Sigmoid colon (tissue), 7 donors: Measurements from ENCODE around the gene CACNA1C. TPM values are rescaled to one million over a fixed set of nuclear protein-coding genes. Genes with fewer than 3 reads are reported as not detected.

ENCODE experiments used
- DNase-seq: peaks from one replicate; pipeline ENCODE4 v3.0.0-alpha.2; 2019
- H3K27ac ChIP-seq, 4 donors: fragments of 200-600 bp; sonication (generic); one replicate each; pipeline ENCODE4 v1.5.1; 2016 to 2019; ENCODE audit warnings: mild to moderate bottlenecking in 1 of 4
- H3K27me3 ChIP-seq, 3 donors: fragments of 200-600 bp; sonication (generic); one replicate each; pipeline ENCODE4 v1.5.1; 2019; ENCODE audit warnings: mild to moderate bottlenecking in 1 of 3
- H3K36me3 ChIP-seq, 4 donors: fragments of 200-600 bp; sonication (generic); one replicate each; pipeline ENCODE4 v1.5.1; 2016 to 2019
- H3K4me1 ChIP-seq, 4 donors: fragments of 200-600 bp; sonication (generic); one replicate each; pipeline ENCODE4 v1.5.1; 2017 to 2019
- H3K4me3 ChIP-seq, 4 donors: fragments of 200-600 bp; sonication (generic); one replicate each; pipeline ENCODE4 v1.5.1; 2017 to 2019; ENCODE audit warnings: mild to moderate bottlenecking in 2 of 4, moderate library complexity in 1 of 4
- H3K9me3 ChIP-seq, 4 donors: fragments of 200-600 bp in 3 of 4; sonication (generic) in 3 of 4; one replicate each; pipeline versions ENCODE4 v1.5.1 to v1.6.1; 2013 to 2019
- EP300 ChIP-seq, 4 donors: sonication (generic); formaldehyde crosslinking; IDR thresholded peaks; one replicate each; pipeline ENCODE4 v1.6.1; 2017; ENCODE audit warnings: antibody characterized with exemption in 4 of 4
- POLR2A ChIP-seq, 2 donors: fragments of 450-650 bp; IDR thresholded peaks; one replicate each; pipeline ENCODE4 v1.6.1; 2016; ENCODE audit warnings: antibody characterized with exemption in 2 of 2, mild to moderate bottlenecking in 2 of 2, moderate library complexity in 2 of 2
- POLR2AphosphoS5 ChIP-seq, 4 donors: sonication (generic); formaldehyde crosslinking; IDR thresholded peaks; one replicate each; pipeline ENCODE4 v1.6.1; 2017; ENCODE audit warnings: antibody characterized with exemption in 4 of 4
- WGBS, 2 donors: extraction: QIAGEN DNeasy Blood & Tissue Kit; methylation state at CpG; one replicate each; pipeline ENCODE4 v1.1.7; 2013; 5-methylcytosine and 5-hydroxymethylcytosine counted together
- intact Hi-C: fragments of 100-400 bp; cut with DNase I; formaldehyde crosslinking; loops from one replicate; pipeline ENCODE4 v1.15.1; 2023
- polyA plus RNA-seq, 3 donors: library from polyadenylated mRNA; stranded (reverse); fragments of 200-250 nt; gene quantifications; one replicate each; pipeline ENCODE4 v1.2.3, GENCODE V29; 2013
- total RNA-seq, 4 donors: library from RNA; depleted of rRNA; stranded (reverse); fragments of >200 nt; gene quantifications; one replicate each; pipeline ENCODE4 v1.1.0, GENCODE V29; 2016
- TF ChIP-seq, protein P1 (sequence below), 4 experiments: fragments of 450-650 bp in 3 of 4; fragments of 200-600 bp in 1 of 4; IDR thresholded peaks; one replicate each; pipeline ENCODE4 v1.5.1; 2016 to 2019; ENCODE audit warnings: antibody characterized with exemption in 4 of 4, mild to moderate bottlenecking in 3 of 4, moderate library complexity in 2 of 4
- donor health status: healthy with polysubstance abuse.
- donor health status: Bipolar disorder and iron deficiency.
- donor health status: healthy.

Gene CACNA1C
- total and polyA plus RNA-seq, 7 donors, result 0.46 to 213 (median 62.0) TPM

GRCh38 chr12:2586156-2587038, 533.6 kb downstream of the CACNA1C start:
- intact Hi-C loops, result loop anchor here (10.0 kb wide), 2 partner anchors 652 to 942 kb away; no protein-coding TSS in a partner anchor
- Histone ChIP-seq H3K4me1 (peaks cover 0 to 17% (median 15%) of the 10 kb centered on the region in 4 donors), H3K27ac (no peak overlapping the region), H3K4me3 (no peak overlapping the region), H3K36me3 (peaks cover 5 to 55% (median 30%) of the 10 kb centered on the region in 4 donors), H3K9me3 (no peaks in the 10 kb centered on the region), H3K27me3 (no peaks in the 10 kb centered on the region)
- TF ChIP-seq, protein P1, sequence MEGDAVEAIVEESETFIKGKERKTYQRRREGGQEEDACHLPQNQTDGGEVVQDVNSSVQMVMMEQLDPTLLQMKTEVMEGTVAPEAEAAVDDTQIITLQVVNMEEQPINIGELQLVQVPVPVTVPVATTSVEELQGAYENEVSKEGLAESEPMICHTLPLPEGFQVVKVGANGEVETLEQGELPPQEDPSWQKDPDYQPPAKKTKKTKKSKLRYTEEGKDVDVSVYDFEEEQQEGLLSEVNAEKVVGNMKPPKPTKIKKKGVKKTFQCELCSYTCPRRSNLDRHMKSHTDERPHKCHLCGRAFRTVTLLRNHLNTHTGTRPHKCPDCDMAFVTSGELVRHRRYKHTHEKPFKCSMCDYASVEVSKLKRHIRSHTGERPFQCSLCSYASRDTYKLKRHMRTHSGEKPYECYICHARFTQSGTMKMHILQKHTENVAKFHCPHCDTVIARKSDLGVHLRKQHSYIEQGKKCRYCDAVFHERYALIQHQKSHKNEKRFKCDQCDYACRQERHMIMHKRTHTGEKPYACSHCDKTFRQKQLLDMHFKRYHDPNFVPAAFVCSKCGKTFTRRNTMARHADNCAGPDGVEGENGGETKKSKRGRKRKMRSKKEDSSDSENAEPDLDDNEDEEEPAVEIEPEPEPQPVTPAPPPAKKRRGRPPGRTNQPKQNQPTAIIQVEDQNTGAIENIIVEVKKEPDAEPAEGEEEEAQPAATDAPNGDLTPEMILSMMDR (IDR thresholded peaks at IDR 0.05), result no peak
- TF ChIP-seq POLR2AphosphoS5 (IDR thresholded peaks at IDR 0.05), result no peak
- TF ChIP-seq EP300 (IDR thresholded peaks at IDR 0.05), result no peak
- TF ChIP-seq POLR2A (IDR thresholded peaks at IDR 0.05), result no peak
- WGBS, 2 donors, result 15 to 57% methylated on average over 12 of the region's 12 CpGs
- no peak for DNase-seq

GRCh38 chr12:2588345-2588744, 535.6 kb downstream of the CACNA1C start:
- H3K4me3 ChIP-seq, result no peak overlapping the region
- WGBS, 2 donors, result 90 to 93% methylated on average over 7 of the region's 7 CpGs
- no peaks in the 10 kb centered on the region for H3K9me3 ChIP-seq
- intact Hi-C loops, result loop anchor here (10.0 kb wide), 2 partner anchors 654 to 944 kb away; no protein-coding TSS in a partner anchor
- H3K27ac ChIP-seq, result no peak overlapping the region
- DNase-seq, result peak; percentile 33
- peaks cover 0 to 4% (median 2%) of the 10 kb centered on the region in 4 donors for H3K4me1 ChIP-seq
- H3K27me3 ChIP-seq, result no peaks in the 10 kb centered on the region
- H3K36me3 ChIP-seq, result peaks cover 11 to 75% (median 48%) of the 10 kb centered on the region in 4 donors
- TF ChIP-seq POLR2AphosphoS5 (IDR thresholded peaks at IDR 0.05) (no peak), POLR2A (IDR thresholded peaks at IDR 0.05) (no peak), EP300 (IDR thresholded peaks at IDR 0.05) (no peak)
- TF ChIP-seq, protein P1 (IDR thresholded peaks at IDR 0.05), result no peak

- no peaks in the 10 kb centered on the region for H3K27me3 ChIP-seq
- no peaks in the 10 kb centered on the region for H3K4me1 ChIP-seq
- H3K9me3 ChIP-seq, result peaks cover 0 to 3% (median 0%) of the 10 kb centered on the region in 4 donors
- TF ChIP-seq, protein P1 (IDR thresholded peaks at IDR 0.05), result no peak
- no peak for TF ChIP-seq EP300 (IDR thresholded peaks at IDR 0.05)
- TF ChIP-seq POLR2A (IDR thresholded peaks at IDR 0.05), result no peak
- TF ChIP-seq POLR2AphosphoS5 (IDR thresholded peaks at IDR 0.05), result no peak
- H3K4me3 ChIP-seq, result no peak overlapping the region
- H3K27ac ChIP-seq, result no peak overlapping the region
- DNase-seq, result peak; percentile 51
- WGBS, 2 donors, result 94% methylated on average over 11 of the region's 11 CpGs
- peaks cover 15 to 81% (median 56%) of the 10 kb centered on the region in 4 donors for H3K36me3 ChIP-seq
- intact Hi-C loops, result loop anchor here (10.0 kb wide), 2 partner anchors 655 to 945 kb away; no protein-coding TSS in a partner anchor
Measured at GRCh38 chr12:2589381-2589780, 536.6 kb downstream of the CACNA1C start.

- intact Hi-C loops, result no loop called here
- H3K27ac ChIP-seq, result no peak overlapping the region
- peaks cover 0 to 3% (median 0%) of the 10 kb centered on the region in 4 donors for H3K9me3 ChIP-seq
- H3K4me3 ChIP-seq, result no peak overlapping the region
- 97 to 98% methylated on average over 5 of the region's 5 CpGs for WGBS, 2 donors
- no peaks in the 10 kb centered on the region for H3K27me3 ChIP-seq
- H3K36me3 ChIP-seq, result peaks cover 36 to 90% (median 72%) of the 10 kb centered on the region in 4 donors
- H3K4me1 ChIP-seq, result no peaks in the 10 kb centered on the region
- TF ChIP-seq POLR2A (IDR thresholded peaks at IDR 0.05) (no peak), POLR2AphosphoS5 (IDR thresholded peaks at IDR 0.05) (no peak), EP300 (IDR thresholded peaks at IDR 0.05) (no peak)
- TF ChIP-seq, protein P1 (IDR thresholded peaks at IDR 0.05), result no peak
- peak; percentile 27 for DNase-seq
Measured at GRCh38 chr12:2593045-2593444, 540.3 kb downstream of the CACNA1C start.
